ENCODE data around the gene KLHDC7A. TPM values are rescaled to one million over a fixed set of nuclear protein-coding genes. Genes with fewer than 3 reads are reported as not detected.

KLHDC7A gene
- total RNA-seq, 2 donors from 2014 or later = 4.4 to 7.2 TPM

- Histone ChIP-seq H3K27me3 (ENCODE audit: control insufficient read depth, insufficient read depth, low read length, poor library complexity, severe bottlenecking) (peaks cover 57% of the 10 kb centered on the region), H3K4me1 (ENCODE audit: control insufficient read depth, insufficient read depth, low read length) (peaks cover 5% of the 10 kb centered on the region), H3K36me3 (ENCODE audit: control insufficient read depth, insufficient read depth, low read length) (no peaks in the 10 kb centered on the region), H3K27ac (ENCODE audit: low read depth, low read length) (no peak overlapping the region), H3K9ac (ENCODE audit: extremely low read depth, low read length, poor library complexity, severe bottlenecking) (no peak overlapping the region), H3K9me3 (ENCODE audit: control insufficient read depth, low read length) (no peaks in the 10 kb centered on the region), H3K4me3 (ENCODE audit: low read length) (no peak overlapping the region)
- DNase-seq = peak; percentile 17
- Mint-ChIP-seq H3K9me3 (no peaks in the 10 kb centered on the region), H3K4me3 (no peak overlapping the region), H3K4me1 (peaks cover 50% of the 10 kb centered on the region), H3K36me3 (ENCODE audit: low read depth) (no peaks in the 10 kb centered on the region), H3K27me3 (ENCODE audit: insufficient read depth) (peaks cover 48% of the 10 kb centered on the region), H3K27ac (no peak overlapping the region)
- 90% methylated on average over 3 of the region's 3 CpGs; no CpG with 5 or more reads in 1 of the 2 experiments for WGBS, 2 experiments (ENCODE audit: insufficient coverage in 1 of 2, insufficient read length in 1 of 2)
- TF ChIP-seq CTCF (conservative IDR thresholded peaks at IDR 0.05) = no peak
Measured at GRCh38 chr1:18533259-18533658, 52.5 kb downstream of the KLHDC7A start.

- peaks cover 61% of the 10 kb centered on the region for H3K27me3 ChIP-seq (ENCODE audit: control insufficient read depth, insufficient read depth, low read length, poor library complexity, severe bottlenecking)
- Mint-ChIP-seq H3K27me3 (ENCODE audit: insufficient read depth) (peaks cover 45% of the 10 kb centered on the region), H3K36me3 (ENCODE audit: low read depth) (no peaks in the 10 kb centered on the region), H3K9me3 (no peaks in the 10 kb centered on the region), H3K27ac (no peak overlapping the region), H3K4me1 (peaks cover 50% of the 10 kb centered on the region), H3K4me3 (no peak overlapping the region)
- H3K9ac ChIP-seq (ENCODE audit: extremely low read depth, low read length, poor library complexity, severe bottlenecking) = no peak overlapping the region
- H3K27ac ChIP-seq (ENCODE audit: low read depth, low read length) = no peak overlapping the region
- WGBS, 2 experiments (ENCODE audit: insufficient coverage in 1 of 2, insufficient read length in 1 of 2) = 90 to 95% methylated on average over 5 to 6 of the region's 6 CpGs
- no peaks in the 10 kb centered on the region for H3K36me3 ChIP-seq (ENCODE audit: control insufficient read depth, insufficient read depth, low read length)
- H3K4me1 ChIP-seq (ENCODE audit: control insufficient read depth, insufficient read depth, low read length) = peaks cover 5% of the 10 kb centered on the region
- DNase-seq = peak; percentile 21
- TF ChIP-seq CTCF (conservative IDR thresholded peaks at IDR 0.05) = no peak
- H3K9me3 ChIP-seq (ENCODE audit: control insufficient read depth, low read length) = no peaks in the 10 kb centered on the region
- no peak overlapping the region for H3K4me3 ChIP-seq (ENCODE audit: low read length)
Measured at GRCh38 chr1:18534810-18535205, 54.1 kb downstream of the KLHDC7A start.

Other genes with a start within 250 kb of the KLHDC7A start
- 1 to 10 TPM; 2.2 to 2.4 TPM for gene PAX7, start 149.9 kb downstream of the KLHDC7A start, total RNA-seq

Data from endodermal cell (in vitro differentiated cells).